UCSD-AML1 (cell line): Measurements from ENCODE around the gene CD300LF.

Source experiments
- DNase-seq: peaks from one replicate; lab custom pipeline; 2025; ENCODE audit not compliant: unreplicated experiment; lab: John Stamatoyannopoulos, UW

The CD300LF gene

DNA sequence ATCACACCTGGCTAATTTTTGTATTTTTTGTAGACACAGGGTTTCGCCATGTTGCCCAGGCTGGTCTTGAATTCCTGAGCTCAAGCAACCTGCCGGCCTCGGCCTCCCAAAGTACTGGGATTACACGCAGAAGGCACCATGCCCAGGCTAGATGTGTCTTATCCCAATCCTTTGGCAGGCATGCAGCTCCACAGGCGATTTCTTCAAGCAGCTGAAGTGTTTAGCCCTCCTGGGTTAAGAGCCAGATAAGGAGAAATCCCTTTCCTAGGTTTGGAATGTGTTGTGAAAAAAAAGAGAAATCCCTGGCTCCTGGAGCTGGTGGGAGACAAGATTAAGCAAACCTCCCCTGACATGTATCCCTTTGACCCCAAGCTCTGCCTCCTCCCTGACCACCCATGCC is 33.7 kb upstream of the CD300LF start:
- DNase-seq: no peak

GRCh38 chr17:74745548-74746177 is 32.9 kb upstream of the CD300LF start:
- no peak for DNase-seq

DNA sequence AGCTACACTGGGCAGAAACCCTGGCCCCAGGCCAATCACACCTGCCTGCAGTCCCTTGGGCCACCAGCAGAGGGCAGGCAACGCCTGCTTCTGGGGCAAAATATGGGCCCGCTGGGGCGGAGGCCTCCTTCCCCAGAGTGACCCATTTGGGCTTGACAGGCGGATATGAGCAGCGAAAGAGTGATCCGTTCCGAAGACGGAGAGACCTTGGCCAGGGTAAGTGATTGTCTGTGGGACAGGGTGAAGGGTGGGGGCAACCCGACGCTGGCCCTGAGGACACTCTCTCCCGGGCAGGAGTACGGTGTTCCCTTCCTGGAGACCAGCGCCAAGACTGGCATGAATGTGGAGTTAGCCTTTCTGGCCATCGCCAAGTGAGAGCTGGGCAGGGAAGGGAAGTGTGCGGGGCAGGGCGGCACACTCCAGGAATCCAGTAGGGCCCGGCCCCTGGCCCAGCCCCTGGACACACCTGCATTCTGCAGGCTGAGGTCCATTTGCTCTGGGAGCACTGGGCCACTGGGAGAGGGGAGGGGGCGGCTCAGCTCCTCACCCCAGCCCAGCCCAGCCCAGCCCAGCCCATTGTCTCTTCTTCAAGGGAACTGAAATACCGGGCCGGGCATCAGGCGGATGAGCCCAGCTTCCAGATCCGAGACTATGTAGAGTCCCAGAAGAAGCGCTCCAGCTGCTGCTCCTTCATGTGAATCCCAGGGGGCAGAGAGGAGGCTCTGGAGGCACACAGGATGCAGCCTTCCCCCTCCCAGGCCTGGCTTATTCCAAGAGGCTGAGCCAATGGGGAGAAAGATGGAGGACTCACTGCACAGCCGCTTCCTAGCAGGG is 32.2 kb upstream of the CD300LF start:
- DNase-seq: peak; percentile 85

DNA sequence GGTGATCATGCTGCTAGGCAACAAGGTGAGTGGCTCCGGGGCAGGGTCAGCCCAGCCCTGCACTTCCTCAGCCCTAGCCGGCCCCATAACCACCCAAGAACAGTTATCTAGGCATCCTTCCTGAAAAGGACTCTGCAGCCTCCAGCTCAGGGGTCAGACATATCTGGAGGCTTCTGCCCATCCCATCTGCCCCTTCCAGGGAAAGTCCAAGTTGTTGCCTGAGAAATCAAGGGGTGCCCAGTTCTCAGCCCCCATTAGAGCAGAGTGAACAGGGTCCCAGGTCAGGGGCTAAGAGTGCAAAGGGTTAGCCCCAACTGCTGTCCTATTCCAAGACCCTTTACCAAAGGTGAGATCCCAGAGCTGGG is 31.6 kb upstream of the CD300LF start:
- DNase-seq: no peak

DNA sequence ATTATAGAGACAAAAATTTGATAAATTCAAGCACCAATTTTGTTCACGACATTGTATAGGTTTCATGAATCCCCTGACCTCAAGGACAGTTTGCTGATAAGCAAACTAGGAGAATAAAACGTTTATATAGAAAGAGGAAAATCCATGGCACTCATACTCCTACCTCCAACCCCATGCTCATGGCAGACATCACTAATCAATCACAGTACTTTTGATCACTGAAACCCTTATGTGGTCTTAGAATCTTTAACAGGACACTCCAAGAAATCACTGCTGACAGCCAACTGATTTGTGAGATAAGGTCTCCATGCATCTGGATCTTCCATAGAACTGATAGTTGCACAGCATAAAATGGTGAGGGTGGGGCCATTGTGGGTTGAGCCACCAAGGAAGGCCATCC is 31.0 kb upstream of the CD300LF start:
- DNase-seq: no peak

- no peak for DNase-seq
Measured at GRCh38 chr17:74742978-74743545, 30.3 kb upstream of the CD300LF start.

DNA sequence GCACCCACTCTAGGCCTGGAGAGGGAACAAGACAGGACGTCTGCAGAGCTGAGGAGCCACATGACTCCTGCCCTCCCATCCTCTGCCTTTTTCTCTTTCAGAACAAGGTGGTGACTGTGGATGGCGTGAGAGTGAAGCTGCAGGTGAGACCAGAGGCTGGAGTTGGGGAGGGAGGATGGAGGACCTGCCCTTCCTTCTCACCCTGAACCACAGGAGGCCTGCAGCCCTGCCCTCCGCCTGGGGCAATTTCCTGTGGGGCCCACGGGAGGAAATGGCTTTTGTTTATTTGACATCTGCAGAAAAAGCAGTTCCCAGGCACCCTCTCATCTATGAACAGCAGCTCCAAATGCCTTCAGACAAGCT is 29.4 kb upstream of the CD300LF start:
- peak; percentile 80 for DNase-seq

DNA sequence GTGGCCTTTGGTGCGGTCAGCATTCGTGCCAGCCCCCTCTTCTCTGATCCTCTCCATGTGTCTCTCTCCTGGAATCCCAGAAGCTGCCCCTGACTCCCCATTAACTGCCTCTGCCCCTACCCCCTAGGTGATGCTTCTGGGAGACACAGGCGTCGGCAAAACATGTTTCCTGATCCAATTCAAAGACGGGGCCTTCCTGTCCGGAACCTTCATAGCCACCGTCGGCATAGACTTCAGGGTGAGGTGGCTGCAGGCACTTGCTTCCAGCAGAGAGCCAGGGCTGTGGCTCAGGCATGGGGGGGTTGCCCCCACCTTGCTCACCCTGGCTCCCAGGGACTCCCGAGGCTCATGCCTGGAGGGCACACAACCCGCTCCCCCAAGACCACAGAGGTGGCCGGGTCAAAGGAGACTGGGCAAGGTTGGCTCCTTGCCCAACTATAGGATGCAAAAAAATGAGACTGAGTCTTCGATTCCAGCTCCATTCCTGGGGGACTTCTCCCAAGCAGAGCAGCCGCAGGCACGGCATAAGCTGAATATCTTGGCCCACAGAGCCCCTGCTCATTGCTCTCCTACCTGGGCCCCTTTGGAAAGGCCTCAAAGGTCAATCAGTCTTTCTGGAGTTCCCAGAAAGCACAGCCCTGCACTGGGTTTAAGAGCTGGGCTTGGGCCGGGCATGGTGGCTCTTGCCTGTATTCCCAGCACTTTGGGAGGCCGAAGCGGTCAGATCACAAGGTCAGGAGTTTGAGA is 28.1 kb upstream of the CD300LF start:
- DNase-seq: no peak

GRCh38 chr17:74740173-74740572 is 27.4 kb upstream of the CD300LF start:
- DNase-seq: no peak

- no peak for DNase-seq
Measured at GRCh38 chr17:74739227-74739831, 26.6 kb upstream of the CD300LF start.

- DNase-seq: peak; percentile 90
Measured at GRCh38 chr17:74738051-74738996, 25.6 kb upstream of the CD300LF start.

DNA sequence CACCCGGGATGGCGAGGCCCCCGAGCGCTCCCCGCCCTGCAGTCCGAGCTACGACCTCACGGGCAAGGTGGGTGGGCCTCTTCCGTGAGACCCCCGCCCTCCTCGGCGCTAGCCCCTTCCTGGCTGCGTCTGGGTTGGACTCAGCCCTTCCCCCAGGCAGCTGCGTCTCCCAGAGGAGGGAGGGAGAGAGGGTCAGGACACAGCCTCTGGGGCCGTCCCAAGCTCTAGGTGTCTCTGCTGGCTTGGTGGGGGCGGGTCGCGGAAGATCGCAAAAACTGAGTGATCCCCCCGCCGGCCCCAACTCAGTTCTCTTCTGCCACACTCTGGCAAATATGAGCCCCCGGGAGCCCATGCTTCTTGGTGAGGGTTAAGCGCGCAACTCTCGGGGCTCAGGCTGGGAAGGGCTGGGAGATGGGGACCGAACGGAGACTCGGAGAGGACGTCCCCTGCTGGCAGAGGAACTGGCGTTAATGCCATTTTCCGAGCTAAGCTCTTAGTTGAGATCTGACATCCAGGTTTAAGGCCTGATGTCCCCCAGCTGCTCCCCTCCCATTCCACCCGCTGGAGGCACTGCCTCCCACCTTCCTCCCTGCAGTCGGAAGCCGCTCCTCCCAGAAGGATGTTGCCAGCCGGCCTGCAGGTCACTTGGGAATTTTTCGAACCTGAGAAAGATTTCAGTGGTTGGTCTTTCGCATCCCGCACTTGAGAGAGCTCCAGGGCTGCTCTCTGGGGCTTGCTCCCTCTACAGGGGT is 24.8 kb upstream of the CD300LF start:
- peak; percentile 76 for DNase-seq

GRCh38 chr17:74736513-74737298 is 24.0 kb upstream of the CD300LF start, which contains the start of gene RAB37:
TSS of gene RAB37 (plus strand) at chr17:74737256. CDS start at chr17:74737273, 17 bp downstream.
- peak; percentile 87 for DNase-seq

DNA sequence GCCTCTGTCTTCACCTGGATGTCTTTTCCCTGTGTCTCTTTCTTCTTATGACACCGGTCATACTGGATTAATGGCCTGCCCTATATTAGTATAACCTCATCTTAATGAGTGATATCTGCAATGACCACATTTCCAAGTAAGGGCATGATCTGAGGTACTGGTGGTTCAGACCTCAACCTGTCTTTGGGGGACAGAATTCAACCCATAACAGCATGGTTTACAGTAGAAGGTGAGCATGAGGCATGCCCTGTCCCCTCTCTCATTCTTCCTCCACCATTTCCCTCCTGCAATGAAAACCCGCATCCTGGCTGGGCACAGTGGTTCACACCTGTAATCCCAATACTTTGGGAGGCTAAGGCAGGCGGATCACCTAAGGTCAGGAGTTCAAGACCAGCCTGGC is 21.5 kb upstream of the CD300LF start:
- DNase-seq: no peak

GRCh38 chr17:74733365-74734122 is 20.8 kb upstream of the CD300LF start:
- no peak for DNase-seq

GRCh38 chr17:74732042-74732867 is 19.5 kb upstream of the CD300LF start:
- no peak for DNase-seq

DNA sequence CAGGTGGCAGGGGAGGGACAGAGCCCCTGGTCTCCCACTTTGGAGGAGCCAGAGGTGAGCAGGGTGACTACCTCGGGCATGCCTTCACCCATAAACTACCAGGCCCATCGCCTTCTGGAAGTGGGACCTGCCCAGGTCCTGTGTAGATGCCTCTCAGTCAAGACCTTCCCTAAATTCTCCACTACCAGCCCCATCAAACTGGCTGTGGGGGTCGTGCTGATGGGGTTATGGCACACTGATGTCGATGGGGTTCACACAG is 18.6 kb upstream of the CD300LF start:
- no peak for DNase-seq
